A172 (cell line): ENCODE measurements around the gene BLMH. TPM values are rescaled to one million over a fixed set of nuclear protein-coding genes. Genes with fewer than 3 reads are reported as not detected.
"Not testable (repeated sequence)": the region's sequence is repeated elsewhere in the genome, so short reads cannot be mapped to it uniquely, and the experiment has no call there.

Source experiments
- DNase-seq: peaks from one replicate; pipeline ENCODE4 v3.0.0-alpha.2; 2015; ENCODE audit warnings: low spot score
- total RNA-seq: library from RNA; depleted of rRNA; stranded (reverse); fragments of >200 nt; shearing (Covaris generic); gene quantifications from 2 replicates; pipeline ENCODE4 v1.2.3, GENCODE V29; 2014

The BLMH gene
- total RNA-seq, 1 experiment from 2014 or later: 48.7 TPM

DNA sequence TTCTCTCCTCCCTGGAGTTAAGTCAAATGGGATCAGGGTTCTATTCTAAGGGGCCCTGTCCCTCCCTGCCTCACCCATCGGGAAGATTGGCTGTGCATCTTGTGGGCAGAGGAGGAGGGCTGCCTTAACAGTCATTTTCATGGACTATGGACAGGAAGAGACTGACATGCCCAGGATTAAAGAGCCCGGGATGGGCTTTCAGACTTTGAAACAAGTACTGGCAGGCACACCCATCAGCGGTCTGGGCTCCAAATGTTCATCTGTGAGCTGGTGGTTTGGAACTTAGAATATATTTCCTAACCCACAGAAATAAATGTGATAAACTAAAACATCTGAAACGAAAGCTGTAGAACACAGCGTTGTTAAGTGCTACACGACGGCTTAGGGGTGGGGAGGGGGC, 62.7 kb downstream of the BLMH start:
- DNase-seq: no peak

DNA sequence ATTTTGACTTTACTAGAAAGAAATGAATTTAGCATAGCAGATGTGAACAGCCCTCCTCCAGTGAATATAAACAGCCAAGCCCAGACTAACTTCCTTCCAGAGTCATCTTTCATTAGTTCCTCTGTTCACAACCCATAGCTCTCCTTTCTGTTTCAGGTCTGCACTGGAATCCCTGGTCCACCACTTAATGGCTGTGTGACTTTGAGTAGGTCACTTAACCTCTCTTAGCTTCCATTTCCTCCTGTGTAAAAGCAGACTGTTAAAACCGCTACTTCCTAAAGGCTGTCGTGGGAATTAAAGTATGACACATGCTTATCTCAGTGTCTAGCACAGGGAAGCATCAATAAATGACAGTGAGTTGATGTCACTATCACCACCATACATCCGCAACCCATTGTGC, 63.7 kb downstream of the BLMH start:
- no peak for DNase-seq

- DNase-seq: no peak
These were observed 64.9 kb downstream of the BLMH start for GRCh38 chr17:30226878-30227277.

- DNase-seq: no peak
These were observed 65.7 kb downstream of the BLMH start for GRCh38 chr17:30225919-30226553.

DNA sequence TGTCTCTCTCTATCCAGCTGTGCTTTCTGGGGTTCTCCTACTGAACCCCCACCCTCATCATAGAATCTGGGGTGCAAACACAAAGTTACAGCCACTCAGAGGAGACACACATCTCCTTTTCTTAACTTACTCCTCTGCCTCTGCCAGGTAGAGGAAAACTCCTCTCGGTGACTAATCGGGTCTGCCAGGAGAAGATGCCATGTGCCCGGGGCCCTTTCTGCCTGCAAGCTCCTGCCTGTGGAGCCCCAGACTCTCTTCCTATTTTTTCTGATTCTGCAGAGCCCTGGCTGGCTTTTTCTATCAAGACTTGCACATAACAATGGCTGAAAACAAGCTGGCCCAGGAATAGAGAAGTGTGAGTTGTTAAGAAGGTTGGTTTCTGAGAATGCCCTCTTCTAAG, 66.6 kb downstream of the BLMH start:
- DNase-seq: no peak

DNA sequence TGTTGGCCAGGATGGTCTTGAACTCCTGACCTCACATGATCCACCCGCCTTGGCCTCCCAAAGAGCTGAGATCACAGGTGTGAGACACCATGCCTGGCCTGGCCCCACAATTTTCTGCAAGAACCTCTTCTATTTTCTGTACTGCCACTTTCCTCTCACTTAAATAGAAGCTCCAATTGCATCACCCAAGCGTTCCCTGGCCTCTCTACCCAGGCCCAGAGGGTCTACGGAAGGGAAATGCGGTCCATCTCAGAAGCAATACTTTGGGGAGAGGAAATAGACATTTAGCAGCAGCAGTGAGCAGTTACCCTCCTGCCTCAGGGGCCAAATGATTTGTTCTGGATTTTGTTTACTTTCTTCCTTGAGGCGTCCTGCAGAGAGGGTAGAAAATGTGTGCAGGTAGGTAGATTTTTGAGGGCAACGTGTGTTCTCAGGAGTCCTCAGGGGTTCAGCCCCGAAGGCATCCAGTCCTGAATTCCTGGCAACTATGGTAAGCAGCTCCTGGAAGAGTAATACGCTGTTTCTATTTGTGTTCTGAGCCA, 67.3 kb downstream of the BLMH start:
- no peak for DNase-seq

- DNase-seq: no peak
These were observed 69.0 kb downstream of the BLMH start for GRCh38 chr17:30222721-30223175.

- no peak for DNase-seq
These were observed 69.5 kb downstream of the BLMH start for GRCh38 chr17:30222251-30222650.

- DNase-seq: no peak
These were observed 70.4 kb downstream of the BLMH start for GRCh38 chr17:30221346-30221745.

DNA sequence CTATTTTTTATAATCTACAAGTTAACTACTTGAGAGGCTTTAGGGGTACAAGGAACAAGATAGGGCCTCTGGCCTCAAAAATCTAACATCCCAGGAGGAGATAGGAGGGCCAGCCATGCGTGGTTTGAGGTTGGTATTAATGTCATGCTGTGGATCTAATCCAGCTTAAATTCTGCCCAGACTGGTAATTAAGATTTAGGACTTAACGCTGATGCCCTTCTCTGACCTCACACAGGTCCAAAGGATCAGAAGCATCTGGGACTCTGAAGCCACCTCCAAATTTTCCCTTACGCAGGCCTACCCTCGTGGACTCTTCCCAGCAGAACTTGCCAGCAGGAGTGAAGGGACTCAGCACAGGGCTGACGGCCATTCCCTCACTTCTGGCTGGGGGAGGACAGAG, 71.3 kb downstream of the BLMH start:
- no peak for DNase-seq

DNA sequence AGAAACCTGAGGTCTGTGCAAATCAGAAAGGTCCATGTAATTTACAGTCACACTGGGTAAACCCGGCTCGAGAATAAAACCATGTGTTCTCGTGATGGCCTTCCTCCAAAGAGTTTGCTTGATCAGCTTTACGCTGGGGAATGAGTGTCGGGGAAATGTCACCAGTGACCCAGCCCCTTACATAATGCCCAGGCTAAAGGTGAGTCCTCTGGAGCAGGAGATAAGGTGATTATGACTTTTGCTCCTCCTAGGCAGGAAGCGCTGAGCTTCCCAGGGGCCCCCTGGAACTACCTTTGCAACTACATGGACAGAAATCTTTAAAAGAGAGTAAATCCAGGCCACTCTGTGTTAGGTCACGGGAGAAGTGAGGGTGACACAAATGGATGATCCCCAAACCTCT, 71.9 kb downstream of the BLMH start:
- no peak for DNase-seq

GRCh38 chr17:30219315-30219714, 72.4 kb downstream of the BLMH start:
- no peak for DNase-seq

- DNase-seq: no peak
These were observed 72.9 kb downstream of the BLMH start for GRCh38 chr17:30218799-30219198.

GRCh38 chr17:30217746-30218245, 73.9 kb downstream of the BLMH start:
- DNase-seq: no peak

DNA sequence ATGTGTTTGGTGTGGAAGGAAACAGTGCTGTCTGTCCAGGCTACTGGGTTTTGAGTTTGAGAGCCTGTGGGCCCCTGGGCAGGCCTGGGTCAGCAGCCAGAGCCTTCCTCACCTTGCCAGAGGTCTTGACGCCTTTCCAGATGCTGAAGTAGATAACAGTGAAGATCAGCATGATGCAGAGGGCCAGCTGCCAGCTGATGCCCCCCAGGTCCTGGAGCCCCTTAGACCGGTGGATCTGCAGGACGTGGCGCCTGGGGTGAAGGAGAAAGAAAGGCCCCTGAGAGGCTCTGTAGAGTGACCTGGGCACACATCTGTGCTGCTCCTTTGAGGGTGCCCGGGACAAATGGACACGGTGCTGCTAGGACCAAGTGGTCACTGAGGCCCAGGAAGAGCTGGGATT, 74.7 kb downstream of the BLMH start:
- no peak for DNase-seq

GRCh38 chr17:30212750-30213149, 79.0 kb downstream of the BLMH start:
- no peak for DNase-seq

DNA sequence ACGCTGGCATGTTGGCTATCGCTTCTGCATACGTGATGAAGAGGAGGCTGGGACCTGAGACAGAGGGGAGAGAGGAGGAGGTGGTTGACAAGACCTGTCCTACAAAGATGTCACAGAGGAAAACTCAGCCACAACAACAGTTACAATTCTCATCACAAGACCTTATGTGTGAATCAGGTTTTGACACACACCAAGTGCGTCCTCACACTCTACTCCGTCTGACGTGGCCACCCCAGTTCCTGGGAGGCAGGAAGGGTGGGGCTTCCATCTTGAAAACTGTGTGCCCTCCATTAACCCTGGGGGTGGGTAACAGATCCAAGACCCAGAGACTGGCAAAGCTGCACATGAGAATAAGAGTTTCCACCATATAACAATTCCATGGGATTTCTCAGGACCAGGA, 80.4 kb downstream of the BLMH start:
- DNase-seq: no peak

GRCh38 chr17:30210901-30211300, 80.8 kb downstream of the BLMH start:
- no peak for DNase-seq

DNA sequence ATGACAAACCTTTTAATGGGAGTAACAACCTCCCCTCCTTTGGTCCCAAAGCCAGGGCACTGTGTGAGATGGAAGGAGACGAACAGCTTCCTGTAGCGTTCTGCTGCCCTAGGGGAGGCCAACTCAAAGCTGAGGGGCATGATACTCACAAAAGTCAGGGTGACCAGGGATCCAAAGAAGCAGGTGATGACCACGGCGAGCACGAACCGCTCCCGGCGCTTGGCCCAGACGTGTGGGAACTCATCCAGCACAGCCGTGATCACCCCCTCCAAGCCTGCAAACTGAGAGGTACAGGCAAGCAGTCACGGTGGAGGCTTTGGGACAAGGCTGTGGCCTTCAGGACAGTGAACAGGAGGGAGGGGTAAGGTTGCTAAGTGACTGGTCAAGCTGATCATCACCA, 81.4 kb downstream of the BLMH start:
- no peak for DNase-seq

DNA sequence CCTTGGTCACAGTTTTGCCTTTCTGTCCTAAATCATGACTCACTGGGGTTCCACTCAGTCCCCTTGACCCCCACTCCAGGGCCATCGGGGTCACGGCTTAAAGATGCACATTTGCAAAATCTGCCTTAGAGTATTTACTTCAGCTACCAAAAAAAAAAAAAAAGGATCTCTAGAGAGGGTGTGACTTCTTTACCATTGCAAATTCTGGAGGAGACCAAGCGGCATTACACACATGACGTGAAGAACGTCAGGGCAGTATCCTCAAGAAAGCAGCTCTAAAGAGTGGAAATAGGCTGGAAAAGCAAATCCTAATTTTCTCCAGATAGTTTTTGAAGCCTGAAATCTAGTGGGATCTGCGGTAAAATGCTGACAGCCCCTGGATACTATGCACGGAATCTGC, 81.8 kb downstream of the BLMH start:
- DNase-seq: no peak

DNA sequence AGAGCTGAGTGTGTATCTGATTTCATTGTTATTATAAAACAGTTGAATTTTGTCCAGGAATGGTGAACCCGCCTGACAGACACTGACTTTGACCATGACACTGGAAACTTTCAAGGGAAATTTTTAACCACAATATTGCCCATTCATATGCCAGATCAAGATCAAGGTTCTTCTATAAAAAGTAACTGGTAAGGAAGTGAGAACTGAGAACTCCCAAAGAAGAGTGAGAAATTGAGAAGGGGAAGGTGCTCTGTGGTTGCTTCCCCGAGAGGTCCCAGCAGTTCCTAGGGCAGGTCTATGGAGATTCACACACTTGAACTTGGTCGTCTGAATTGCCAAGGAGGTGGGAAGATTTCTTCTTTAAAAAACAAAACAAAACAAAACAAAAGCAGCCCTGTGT, 83.5 kb downstream of the BLMH start:
- DNase-seq: no peak

GRCh38 chr17:30207655-30208054, 84.1 kb downstream of the BLMH start:
- no peak for DNase-seq

- DNase-seq: no peak
These were observed 88.2 kb downstream of the BLMH start for GRCh38 chr17:30203471-30203981.

GRCh38 chr17:30200656-30201055, 91.1 kb downstream of the BLMH start:
- DNase-seq: not testable (repeated sequence)
